ENCODE measurements around the gene ERCC5.

Gene ERCC5

GRCh38 chr13:102872131-102872530 lies 26.3 kb downstream of the ERCC5 start:
- Histone ChIP-seq H3K79me2 (ENCODE audit: insufficient read depth, low read depth) (no peaks in the 10 kb centered on the region), H4K20me1 (ENCODE audit: insufficient read depth) (no peaks in the 10 kb centered on the region), H3K4me3 (IDR thresholded peaks at IDR 0.05; ENCODE audit: insufficient read depth, low read depth, low read length) (no peak overlapping the region), H3K9ac (no peak overlapping the region), H3K27ac (no peak overlapping the region), H3K27me3 (ENCODE audit: insufficient read depth, low read depth) (no peaks in the 10 kb centered on the region), H3K4me1 (ENCODE audit: low read depth, poor library complexity, severe bottlenecking) (no peaks in the 10 kb centered on the region), H2AFZ (ENCODE audit: low read depth) (no peak overlapping the region), H3K4me2 (no peak overlapping the region), H3K36me3 (ENCODE audit: insufficient read depth) (no peaks in the 10 kb centered on the region)
- TF ChIP-seq CTCF (conservative IDR thresholded peaks at IDR 0.05; ENCODE audit: low read depth, low read length) = no peak

- Histone ChIP-seq H3K36me3 (ENCODE audit: insufficient read depth) (no peaks in the 10 kb centered on the region), H3K4me1 (ENCODE audit: low read depth, poor library complexity, severe bottlenecking) (no peaks in the 10 kb centered on the region), H3K4me2 (no peak overlapping the region), H3K27ac (no peak overlapping the region), H4K20me1 (ENCODE audit: insufficient read depth) (no peaks in the 10 kb centered on the region), H3K9ac (no peak overlapping the region), H3K79me2 (ENCODE audit: insufficient read depth, low read depth) (no peaks in the 10 kb centered on the region), H3K4me3 (IDR thresholded peaks at IDR 0.05; ENCODE audit: insufficient read depth, low read depth, low read length) (no peak overlapping the region), H3K27me3 (ENCODE audit: insufficient read depth, low read depth) (no peaks in the 10 kb centered on the region), H2AFZ (ENCODE audit: low read depth) (no peak overlapping the region)
- TF ChIP-seq CTCF (conservative IDR thresholded peaks at IDR 0.05; ENCODE audit: low read depth, low read length) = no peak
Observed at GRCh38 chr13:102872531-102872930, 26.7 kb downstream of the ERCC5 start.

- TF ChIP-seq CTCF (conservative IDR thresholded peaks at IDR 0.05; ENCODE audit: low read depth, low read length) = no peak
- Histone ChIP-seq H3K27me3 (ENCODE audit: insufficient read depth, low read depth) (no peaks in the 10 kb centered on the region), H3K27ac (no peak overlapping the region), H3K4me2 (no peak overlapping the region), H3K36me3 (ENCODE audit: insufficient read depth) (no peaks in the 10 kb centered on the region), H4K20me1 (ENCODE audit: insufficient read depth) (no peaks in the 10 kb centered on the region), H2AFZ (ENCODE audit: low read depth) (no peak overlapping the region), H3K9ac (no peak overlapping the region), H3K4me3 (IDR thresholded peaks at IDR 0.05; ENCODE audit: insufficient read depth, low read depth, low read length) (no peak overlapping the region), H3K4me1 (ENCODE audit: low read depth, poor library complexity, severe bottlenecking) (no peaks in the 10 kb centered on the region), H3K79me2 (ENCODE audit: insufficient read depth, low read depth) (no peaks in the 10 kb centered on the region)
Observed at GRCh38 chr13:102873653-102874052, 27.8 kb downstream of the ERCC5 start.

GRCh38 chr13:102875256-102875655 lies 29.4 kb downstream of the ERCC5 start:
- Histone ChIP-seq H3K4me3 (IDR thresholded peaks at IDR 0.05; ENCODE audit: insufficient read depth, low read depth, low read length) (no peak overlapping the region), H3K4me2 (no peak overlapping the region), H3K4me1 (ENCODE audit: low read depth, poor library complexity, severe bottlenecking) (no peaks in the 10 kb centered on the region), H3K9ac (no peak overlapping the region), H2AFZ (ENCODE audit: low read depth) (no peak overlapping the region), H3K27me3 (ENCODE audit: insufficient read depth, low read depth) (no peaks in the 10 kb centered on the region), H3K27ac (no peak overlapping the region), H4K20me1 (ENCODE audit: insufficient read depth) (no peaks in the 10 kb centered on the region), H3K79me2 (ENCODE audit: insufficient read depth, low read depth) (no peaks in the 10 kb centered on the region), H3K36me3 (ENCODE audit: insufficient read depth) (no peaks in the 10 kb centered on the region)
- no peak for TF ChIP-seq CTCF (conservative IDR thresholded peaks at IDR 0.05; ENCODE audit: low read depth, low read length)

- no peak overlapping the region for H3K4me2 ChIP-seq
- H3K9ac ChIP-seq = no peak overlapping the region
- TF ChIP-seq CTCF (conservative IDR thresholded peaks at IDR 0.05; ENCODE audit: low read depth, low read length) = no peak
- no peak overlapping the region for H3K4me3 ChIP-seq (IDR thresholded peaks at IDR 0.05; ENCODE audit: insufficient read depth, low read depth, low read length)
- no peak overlapping the region for H2AFZ ChIP-seq (ENCODE audit: low read depth)
- H4K20me1 ChIP-seq (ENCODE audit: insufficient read depth) = no peaks in the 10 kb centered on the region
- H3K4me1 ChIP-seq (ENCODE audit: low read depth, poor library complexity, severe bottlenecking) = no peaks in the 10 kb centered on the region
- H3K79me2 ChIP-seq (ENCODE audit: insufficient read depth, low read depth) = no peaks in the 10 kb centered on the region
- H3K27me3 ChIP-seq (ENCODE audit: insufficient read depth, low read depth) = no peaks in the 10 kb centered on the region
- no peaks in the 10 kb centered on the region for H3K36me3 ChIP-seq (ENCODE audit: insufficient read depth)
- no peak overlapping the region for H3K27ac ChIP-seq
Observed at GRCh38 chr13:102877303-102877702, 31.5 kb downstream of the ERCC5 start.

Data from KMS-11 (cell line).